C4-2B (cell line): ENCODE results near the gene TCEAL9.

Experiments
- H3K27ac ChIP-seq: fragments of 450-650 bp; 2 replicates; pipeline ENCODE4 v1.5.1; 2017
- ZFX ChIP-seq: fragments of 450-650 bp; IDR thresholded peaks from 2 replicates; pipeline ENCODE4 v1.6.1; 2017
- TF ChIP-seq, protein P1 (sequence below): fragments of 450-650 bp; conservative IDR thresholded peaks from 2 replicates; pipeline ENCODE4 v1.5.1; 2017; ENCODE audit warnings: mild to moderate bottlenecking

The TCEAL9 gene

DNA sequence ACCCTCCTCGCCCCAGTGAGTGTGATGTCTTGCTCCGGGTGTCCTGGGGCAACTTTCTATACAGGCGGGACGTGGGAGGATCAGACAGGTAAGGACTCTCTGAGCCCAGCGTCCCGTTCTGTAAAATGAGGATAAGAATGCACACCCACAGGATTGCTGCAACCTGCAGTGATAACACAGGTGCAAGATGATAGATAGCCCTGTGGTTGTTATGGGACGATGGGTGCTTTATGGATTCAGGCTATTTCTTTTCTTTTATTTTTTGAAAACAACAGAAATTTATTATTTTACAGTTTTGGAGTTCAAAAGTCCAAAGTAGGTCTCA is 48.7 kb downstream of the TCEAL9 start:
- TF ChIP-seq, protein P1, sequence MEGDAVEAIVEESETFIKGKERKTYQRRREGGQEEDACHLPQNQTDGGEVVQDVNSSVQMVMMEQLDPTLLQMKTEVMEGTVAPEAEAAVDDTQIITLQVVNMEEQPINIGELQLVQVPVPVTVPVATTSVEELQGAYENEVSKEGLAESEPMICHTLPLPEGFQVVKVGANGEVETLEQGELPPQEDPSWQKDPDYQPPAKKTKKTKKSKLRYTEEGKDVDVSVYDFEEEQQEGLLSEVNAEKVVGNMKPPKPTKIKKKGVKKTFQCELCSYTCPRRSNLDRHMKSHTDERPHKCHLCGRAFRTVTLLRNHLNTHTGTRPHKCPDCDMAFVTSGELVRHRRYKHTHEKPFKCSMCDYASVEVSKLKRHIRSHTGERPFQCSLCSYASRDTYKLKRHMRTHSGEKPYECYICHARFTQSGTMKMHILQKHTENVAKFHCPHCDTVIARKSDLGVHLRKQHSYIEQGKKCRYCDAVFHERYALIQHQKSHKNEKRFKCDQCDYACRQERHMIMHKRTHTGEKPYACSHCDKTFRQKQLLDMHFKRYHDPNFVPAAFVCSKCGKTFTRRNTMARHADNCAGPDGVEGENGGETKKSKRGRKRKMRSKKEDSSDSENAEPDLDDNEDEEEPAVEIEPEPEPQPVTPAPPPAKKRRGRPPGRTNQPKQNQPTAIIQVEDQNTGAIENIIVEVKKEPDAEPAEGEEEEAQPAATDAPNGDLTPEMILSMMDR, result no peak
- TF ChIP-seq ZFX, result no peak

DNA sequence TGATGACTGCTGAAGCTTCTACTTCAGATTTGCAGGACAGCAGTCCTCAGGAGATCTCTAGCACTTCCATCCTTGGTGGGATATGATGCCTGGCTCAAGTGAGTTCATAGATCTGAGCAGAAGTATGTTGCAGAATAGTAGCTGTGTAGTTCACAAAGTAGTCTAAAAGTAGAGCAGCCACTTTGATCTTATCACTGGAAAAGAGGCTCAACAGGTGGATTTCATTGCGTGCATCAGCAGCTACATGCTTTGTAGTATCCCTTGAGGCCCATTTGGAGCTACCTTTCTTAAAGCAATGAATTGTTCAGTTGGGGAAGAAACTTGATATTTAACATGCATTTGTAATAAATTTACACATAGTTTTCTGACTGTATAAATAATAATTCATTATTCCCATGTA is 50.0 kb downstream of the TCEAL9 start:
- TF ChIP-seq ZFX, result no peak
- TF ChIP-seq, protein P1, result no peak
- H3K27ac ChIP-seq, result no peak overlapping the region

More for the DNA sequence above, 48.7 kb downstream of the TCEAL9 start:
- H3K27ac ChIP-seq, result no peak overlapping the region; the same call in 1 of the 2 replicates

- no peak overlapping the region for H3K27ac ChIP-seq
- TF ChIP-seq, protein P1, result no peak
- no peak for TF ChIP-seq ZFX
Observed at GRCh38 chrX:103407776-103408175, 51.5 kb downstream of the TCEAL9 start.
